Astrocyte of the spinal cord (primary cell): ENCODE data around the gene PIP4K2A.
"Not testable (repeated sequence)": the region's sequence is repeated elsewhere in the genome, so short reads cannot be mapped to it uniquely, and the experiment has no call there.

Experiments
- DNase-seq: peaks from one replicate; pipeline ENCODE4 v3.0.0; 2011; ENCODE audit warnings: low read depth, low spot score
- H3K4me3 ChIP-seq: 2 replicates; pipeline ENCODE4 v1.5.1; 2011; ENCODE audit warnings: low read depth, mild to moderate bottlenecking, low read length, moderate library complexity
- in situ Hi-C: cut with HindIII; loops from 2 replicates; pipeline ENCODE4 v1.10.0; 2017; ENCODE audit warnings: low sequenced_read_pairs
- TF ChIP-seq, protein P1 (sequence below): IDR thresholded peaks from 2 replicates; pipeline ENCODE4 v1.5.1; 2012; ENCODE audit warnings: low read depth, mild to moderate bottlenecking, low read length, inconsistent platforms

PIP4K2A gene

DNA sequence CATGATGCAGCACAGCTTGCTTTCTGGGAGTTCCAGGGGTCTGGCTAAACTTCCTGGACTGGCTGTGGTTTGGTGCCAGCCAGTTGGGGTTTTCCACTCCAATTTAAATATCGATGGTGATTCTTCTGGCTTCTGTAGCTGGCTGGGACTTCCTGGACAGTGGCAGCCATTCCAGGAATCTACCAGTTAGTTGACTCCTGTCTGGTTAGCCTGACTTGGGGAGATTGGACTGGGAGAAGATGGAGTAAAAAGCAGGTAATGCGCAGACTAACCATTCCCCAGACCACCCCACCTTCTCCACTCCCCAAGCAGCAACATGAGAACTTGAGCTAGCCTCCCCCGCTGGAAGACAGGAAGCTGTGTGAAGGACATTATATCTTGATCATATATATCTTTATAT is 6.3 kb upstream of the PIP4K2A start:
- DNase-seq = no peak
- H3K4me3 ChIP-seq = no peak overlapping the region
- in situ Hi-C loops = no loop called here
- TF ChIP-seq, protein P1, sequence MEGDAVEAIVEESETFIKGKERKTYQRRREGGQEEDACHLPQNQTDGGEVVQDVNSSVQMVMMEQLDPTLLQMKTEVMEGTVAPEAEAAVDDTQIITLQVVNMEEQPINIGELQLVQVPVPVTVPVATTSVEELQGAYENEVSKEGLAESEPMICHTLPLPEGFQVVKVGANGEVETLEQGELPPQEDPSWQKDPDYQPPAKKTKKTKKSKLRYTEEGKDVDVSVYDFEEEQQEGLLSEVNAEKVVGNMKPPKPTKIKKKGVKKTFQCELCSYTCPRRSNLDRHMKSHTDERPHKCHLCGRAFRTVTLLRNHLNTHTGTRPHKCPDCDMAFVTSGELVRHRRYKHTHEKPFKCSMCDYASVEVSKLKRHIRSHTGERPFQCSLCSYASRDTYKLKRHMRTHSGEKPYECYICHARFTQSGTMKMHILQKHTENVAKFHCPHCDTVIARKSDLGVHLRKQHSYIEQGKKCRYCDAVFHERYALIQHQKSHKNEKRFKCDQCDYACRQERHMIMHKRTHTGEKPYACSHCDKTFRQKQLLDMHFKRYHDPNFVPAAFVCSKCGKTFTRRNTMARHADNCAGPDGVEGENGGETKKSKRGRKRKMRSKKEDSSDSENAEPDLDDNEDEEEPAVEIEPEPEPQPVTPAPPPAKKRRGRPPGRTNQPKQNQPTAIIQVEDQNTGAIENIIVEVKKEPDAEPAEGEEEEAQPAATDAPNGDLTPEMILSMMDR = no peak

DNA sequence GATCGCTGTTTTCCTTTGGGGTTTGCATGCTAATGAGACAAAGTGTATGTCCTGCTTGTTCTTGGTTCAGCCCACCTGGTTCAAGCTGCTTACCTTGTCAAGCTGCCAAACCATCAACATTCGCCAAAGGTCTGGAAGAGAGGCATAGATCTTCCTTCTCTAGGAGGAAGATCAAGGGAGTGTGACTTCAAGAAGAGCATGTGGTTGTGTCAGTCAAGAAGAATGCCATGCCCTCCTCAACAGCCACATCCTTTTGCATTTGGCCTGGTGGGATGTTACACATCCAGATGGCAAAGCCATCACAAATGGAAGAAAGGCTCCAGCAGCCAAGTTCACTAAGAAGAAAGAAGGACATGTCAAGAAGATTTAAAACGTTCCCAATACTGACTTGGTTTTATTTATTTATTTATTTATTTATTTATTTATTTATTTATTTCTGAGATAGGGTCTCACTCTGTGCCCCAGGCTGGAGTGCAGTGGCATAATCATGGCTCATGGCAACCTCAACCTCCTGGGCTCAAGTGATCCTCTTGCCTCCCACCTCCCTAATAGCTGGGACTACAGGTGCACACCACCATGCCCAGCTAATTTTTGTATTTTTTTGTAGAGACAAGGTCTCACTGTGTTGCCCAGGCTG is 5.1 kb upstream of the PIP4K2A start:
- DNase-seq = no peak
- TF ChIP-seq, protein P1 = no peak
- no peak overlapping the region for H3K4me3 ChIP-seq
- in situ Hi-C loops = no loop called here

DNA sequence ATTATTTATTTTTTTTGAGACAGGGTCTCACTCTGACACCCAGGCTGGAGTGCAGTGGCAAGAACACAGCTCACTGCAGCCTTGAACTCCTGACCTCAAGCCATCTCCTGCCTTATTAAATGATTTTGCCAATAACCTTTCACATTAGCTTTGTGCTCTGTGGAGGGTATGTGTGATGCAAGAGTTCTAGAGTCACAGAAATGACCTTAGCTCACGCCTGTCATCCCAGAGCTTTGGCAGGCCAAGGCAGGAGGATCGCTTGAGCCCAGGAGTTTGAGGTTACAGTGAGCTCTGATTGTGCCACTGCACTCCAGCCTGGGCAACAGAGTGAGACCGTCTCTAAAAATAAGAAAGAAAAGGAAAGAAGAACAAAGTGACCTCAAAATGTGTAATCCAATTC is 4.3 kb upstream of the PIP4K2A start:
- in situ Hi-C loops, DNase-seq, H3K4me3 ChIP-seq: not testable (repeated sequence)

DNA sequence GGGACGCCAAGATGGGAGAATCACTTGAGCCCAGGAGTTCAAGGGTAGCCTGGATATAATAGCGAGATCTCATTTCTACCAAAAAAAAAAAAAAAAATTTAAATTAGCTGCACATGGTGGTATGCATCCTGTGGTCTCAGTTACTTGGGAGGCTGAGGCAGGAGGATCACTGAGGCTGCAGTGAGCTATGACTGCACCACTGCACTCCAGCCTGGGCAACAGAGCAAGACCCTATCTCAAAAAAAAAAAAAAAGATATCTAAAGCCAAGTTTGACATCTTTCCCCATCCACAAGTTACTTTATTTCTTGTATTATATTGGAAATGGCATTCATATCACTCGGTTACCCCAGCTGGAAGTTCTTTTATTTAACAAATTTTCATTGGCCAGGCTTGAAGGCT is 3.4 kb upstream of the PIP4K2A start:
- TF ChIP-seq, protein P1 = no peak
- no peak overlapping the region for H3K4me3 ChIP-seq
- no peak for DNase-seq
- in situ Hi-C loops = no loop called here

DNA sequence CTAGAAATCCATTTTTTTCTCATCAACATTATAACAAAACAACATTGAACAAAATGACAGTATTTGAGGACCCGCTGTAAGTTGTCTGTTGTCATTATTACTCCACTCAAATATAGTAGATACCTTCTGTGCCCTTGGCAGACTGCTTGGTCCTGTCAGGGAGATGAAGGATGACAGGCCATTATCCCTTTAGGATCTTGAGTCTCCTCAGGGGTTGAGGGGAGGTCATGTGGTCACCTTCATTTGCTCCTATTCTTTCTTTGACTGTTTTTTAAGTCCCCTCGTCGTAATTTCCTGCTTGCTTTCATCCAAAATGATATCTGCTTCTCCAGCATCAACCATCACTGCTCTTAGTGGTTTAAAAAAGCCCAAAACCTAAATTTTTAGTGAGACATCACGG is 2.6 kb upstream of the PIP4K2A start:
- DNase-seq = no peak
- H3K4me3 ChIP-seq = no peak overlapping the region
- TF ChIP-seq, protein P1 = no peak
- in situ Hi-C loops = no loop called here

DNA sequence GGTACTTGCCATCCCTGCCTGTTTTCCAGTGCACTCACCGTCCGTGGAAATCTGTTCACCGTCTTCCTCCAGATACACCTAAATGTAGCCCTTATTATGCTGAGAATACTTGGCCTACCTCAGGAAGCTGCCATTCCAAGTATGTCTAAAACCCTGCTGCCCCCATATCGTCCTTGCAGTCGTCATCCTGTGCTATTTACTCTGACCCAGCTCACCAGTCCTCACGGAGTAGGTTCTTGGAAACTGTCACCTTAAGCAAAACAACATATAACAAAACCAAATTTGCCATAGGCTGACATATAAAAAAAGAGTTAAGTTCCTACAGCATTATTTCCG is 880 bp upstream of the PIP4K2A start:
- TF ChIP-seq, protein P1 = no peak
- DNase-seq = no peak
- H3K4me3 ChIP-seq = no peak overlapping the region
- in situ Hi-C loops = no loop called here

DNA sequence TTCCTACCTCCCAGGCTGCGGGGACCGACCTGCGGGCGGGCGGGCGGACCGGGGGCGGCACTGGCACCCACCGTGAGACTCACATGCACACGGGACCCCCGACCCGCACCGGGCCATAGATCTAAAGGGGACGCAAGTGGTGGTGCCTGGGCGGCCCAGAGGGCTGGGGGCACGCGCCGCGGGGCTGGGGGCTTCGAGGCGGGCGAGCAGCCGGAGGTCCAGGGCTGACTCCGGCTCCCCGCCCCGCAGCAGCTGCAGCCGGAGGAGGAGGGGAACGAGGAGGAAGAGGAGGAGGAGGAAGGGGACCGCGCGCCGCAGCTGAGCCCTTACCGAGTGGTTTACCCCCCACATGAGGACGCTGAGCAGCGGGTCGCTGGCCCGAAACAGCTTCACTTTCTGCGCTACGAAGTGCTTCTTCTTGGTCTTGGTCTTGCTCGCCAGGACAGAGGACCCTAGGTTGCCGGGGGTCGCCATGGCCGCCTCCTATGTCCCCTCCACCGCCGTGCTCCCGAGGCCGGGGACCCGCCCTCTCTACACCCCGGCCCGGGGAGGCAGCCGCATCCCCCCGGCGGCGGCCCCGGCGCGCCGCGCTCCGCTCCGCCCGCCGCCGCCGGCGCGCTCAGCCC is 412 bp downstream of the PIP4K2A start:
- H3K4me3 ChIP-seq = peak overlapping the region; percentile 87

More for the DNA sequence above, 412 bp downstream of the PIP4K2A start:
- no peak for DNase-seq
- TF ChIP-seq, protein P1 = no peak
- in situ Hi-C loops = no loop called here
